NCI-H82 treated with DMSO at 0.1 percent for 48 hours (cell line): Measurements from ENCODE around the gene JPH2.

Source experiments
- DNase-seq: peaks from one replicate; lab custom pipeline; 2025; ENCODE audit not compliant: unreplicated experiment; lab: John Stamatoyannopoulos, UW

JPH2 gene

DNA sequence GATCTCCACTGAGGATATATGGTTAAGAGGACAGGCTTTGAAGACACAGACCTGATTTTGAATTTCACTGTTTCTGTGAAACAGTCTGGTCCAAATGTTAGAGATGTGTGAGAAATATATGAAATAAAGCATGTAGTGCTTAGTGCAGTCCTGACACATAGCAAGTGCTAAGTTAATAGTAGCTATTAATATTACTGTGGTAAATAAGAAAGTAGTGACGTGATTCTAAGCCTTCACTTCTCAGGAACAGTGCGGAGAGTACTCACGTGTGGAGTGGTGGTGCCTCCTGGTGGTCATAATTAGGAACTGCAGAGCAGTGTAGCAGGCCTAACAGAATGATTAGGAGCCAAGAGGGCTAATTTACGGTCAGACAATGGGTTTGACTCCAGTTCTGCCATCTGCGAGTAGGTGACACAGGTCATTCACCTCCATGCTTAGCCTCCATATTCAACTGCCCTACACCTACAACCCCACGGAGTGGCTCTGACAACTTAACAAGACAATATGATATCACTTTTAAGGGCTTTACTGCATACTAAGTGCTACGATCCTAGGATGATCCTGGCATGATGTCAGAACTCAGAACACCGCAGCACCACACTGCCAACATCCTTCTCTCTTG is 106.2 kb downstream of the JPH2 start:
- DNase-seq = peak; percentile 22

DNA sequence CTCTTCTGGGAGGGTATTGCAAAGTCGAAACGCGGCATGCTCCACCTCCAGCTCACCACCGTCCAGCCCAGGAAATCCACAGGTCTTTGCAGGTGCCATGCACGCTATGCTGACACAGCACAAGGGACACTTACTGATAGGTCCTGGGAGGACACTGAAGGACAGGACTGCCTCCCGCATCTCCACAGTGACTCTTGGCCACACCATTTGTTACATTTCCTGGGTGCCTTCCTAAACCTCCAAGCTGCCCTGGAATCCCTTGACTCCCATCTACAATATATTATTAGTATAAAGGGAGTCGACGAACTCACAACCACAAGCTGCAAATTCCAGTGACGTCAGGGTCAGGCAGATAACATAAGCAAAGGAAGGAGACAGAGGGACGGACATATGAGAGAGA is 106.9 kb downstream of the JPH2 start:
- no peak for DNase-seq

DNA sequence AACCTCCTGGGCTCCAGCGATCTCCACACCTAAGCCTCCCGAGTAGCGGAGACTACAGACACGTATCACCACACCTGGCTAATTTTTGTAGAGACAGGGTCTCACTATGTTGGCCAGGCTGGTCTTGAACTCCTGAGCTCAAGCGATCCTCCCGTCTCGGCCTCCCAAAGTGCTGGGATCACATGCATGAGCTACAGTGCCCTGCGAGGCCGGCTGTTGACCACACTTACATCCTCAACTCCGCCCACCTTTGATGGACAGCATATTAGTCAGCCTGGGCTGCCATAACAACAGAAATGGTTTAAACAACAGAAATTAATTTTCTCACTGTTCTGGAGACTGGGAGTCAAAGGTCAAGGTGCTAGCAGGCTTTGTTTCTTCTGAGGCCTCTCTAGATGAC is 107.7 kb downstream of the JPH2 start:
- DNase-seq = no peak

DNA sequence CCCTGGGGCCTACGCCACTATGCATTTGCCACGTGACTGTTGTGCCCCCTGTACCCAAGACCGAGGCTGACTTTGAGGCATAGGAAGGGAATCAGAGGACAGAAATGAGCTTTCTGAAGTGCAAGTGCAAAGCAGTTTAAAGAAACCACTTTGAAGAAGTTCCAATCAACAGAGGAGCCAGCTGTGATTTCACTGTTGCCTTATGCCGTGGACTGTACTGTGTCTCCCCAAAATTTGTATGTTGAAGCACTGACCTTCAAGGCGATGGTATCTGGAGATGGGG is 111.1 kb downstream of the JPH2 start:
- DNase-seq = no peak

DNA sequence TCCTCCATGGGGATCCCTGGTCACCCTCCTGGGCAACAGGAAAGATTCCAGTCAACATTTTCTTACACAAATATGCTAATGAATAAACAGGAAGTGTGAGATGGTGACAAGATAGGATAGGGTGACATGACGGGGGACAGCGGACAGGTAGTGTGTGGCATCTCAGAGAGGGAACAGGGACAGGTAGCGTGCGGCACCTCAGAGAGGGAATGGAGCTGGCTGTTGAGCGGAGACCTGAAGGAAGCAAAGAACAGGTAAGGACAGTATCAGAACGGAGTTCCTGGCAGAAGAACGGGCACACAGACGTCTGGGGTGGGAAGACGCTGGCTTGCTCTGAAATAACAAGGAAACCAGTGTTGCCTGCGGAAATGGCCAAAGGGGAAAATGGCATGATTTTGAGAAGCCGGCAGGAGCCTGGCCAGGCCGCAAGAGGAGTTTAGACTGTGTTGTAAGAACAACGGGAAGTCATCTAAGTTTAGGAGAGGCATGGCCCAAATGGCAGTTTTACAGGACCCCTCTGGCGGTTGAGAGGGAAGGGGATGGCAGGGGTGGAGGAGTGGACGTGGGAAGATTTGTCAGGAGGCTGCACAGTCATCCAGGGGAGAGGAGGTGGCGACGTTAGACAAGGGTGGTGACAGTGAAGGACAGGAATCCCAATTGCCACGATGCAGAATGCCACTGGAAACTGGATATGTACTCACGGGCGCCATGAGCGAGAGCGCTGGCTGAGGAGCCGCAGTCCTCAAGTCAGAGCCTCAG is 111.6 kb downstream of the JPH2 start:
- no peak for DNase-seq

DNA sequence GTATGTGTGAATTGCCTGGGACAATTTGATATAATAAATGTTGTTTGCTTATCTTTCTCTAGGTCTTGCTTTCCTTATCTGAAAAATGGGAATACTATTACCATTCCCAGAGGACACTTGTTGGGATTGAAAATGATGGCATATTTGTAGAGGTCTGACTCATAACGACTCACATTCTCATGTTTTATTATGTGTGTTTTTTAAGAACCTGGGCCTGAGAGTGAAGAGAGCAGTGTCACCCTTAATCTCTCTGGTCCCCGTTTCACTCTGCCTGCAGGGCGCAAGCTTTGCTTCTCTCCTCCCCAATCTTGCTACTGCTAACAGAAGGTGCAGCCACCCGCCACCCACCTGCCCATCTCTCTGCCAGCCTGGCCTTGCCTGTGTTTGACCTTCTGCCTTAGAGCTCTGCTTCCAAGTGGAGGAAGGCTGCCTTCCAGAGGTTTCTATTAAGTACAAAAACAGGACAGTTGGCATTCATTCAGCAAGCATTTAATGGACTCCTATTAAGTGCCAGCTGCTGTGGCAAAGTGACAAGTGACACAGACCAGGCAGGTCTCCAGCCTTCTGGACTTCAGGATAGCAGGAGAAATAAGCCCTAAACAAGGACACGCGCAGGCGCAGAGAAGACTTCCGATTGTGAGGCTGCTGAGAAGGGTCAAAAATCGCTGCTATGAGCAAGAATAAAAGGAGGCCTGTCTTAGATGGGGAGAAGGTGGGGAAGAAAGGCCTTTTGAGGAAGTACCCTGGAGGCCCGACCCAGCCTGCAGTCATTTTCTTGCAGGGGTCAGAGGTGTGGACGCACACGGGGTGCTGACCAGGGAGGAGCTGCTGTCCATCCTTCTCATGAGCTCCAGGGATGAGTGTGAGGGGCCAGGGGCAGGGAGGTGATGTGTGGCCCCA is 112.5 kb downstream of the JPH2 start:
- no peak for DNase-seq

DNA sequence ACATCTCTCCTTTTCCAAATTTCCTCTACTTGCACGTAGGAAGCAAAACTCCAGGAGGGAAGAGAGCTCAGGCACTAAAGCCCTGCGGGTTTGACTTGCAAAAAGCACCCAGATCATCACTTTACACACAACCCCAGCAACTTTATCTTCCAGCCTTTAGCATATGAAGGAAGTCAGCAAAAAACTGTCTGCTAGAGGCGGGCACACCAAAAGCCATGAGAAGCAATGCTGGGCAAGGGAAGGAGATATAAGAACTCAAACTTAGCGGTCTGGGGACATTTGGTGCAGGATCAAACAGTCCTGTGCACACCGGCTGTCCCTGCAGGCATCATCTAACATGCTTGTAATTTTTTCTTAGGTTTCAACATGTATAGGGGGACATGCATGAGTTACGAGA is 113.3 kb downstream of the JPH2 start:
- DNase-seq = no peak

DNA sequence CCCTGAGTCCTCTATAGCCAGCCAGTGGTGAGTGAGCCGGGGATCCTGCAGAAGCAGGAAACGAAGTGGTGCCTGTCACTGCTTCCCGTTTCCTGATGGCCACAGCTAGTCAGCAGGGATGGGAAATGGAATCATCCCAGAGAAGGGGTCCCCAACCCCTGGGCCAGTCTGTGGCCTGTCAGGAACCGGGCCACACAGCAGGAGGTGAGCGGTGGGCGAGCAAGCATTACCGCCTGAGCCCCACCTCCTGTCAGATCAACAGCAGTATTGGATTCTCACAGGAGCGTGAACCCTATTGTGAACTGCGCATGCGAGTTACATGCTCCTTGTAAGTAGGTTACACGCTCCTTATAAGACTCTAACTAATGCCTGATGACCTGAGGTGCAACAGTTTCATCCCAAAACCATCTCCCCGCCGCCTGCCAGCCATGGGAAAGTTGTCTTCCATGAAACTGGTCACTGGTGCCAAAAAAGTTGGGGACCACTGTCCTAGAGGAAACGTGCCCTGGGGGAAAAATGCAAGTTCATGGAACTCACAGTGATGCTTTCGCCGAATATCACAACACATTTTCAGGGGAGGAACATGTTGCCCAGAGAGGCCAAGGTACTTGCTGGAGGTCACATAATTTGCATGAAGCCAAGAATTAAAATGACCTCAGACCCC is 113.8 kb downstream of the JPH2 start:
- no peak for DNase-seq

DNA sequence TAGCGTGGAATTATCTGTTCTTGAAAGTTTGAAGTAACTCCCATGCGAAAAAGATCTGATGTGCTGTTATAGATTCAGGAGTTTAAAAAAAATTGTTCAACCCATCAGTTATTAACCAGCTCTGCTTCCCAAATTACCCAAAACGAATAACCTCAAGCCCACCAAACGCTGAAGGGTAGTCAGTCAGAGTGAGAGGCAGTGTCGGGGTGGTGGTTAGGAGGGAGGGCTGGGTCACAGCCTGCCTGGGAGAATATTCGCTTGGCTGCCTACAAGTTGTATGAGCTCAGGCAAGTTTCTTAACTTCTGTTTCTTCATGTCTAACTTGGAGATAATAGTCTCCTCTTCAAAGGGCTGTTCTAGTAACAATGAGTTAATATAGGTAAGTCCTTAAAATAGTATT is 114.6 kb downstream of the JPH2 start:
- no peak for DNase-seq

DNA sequence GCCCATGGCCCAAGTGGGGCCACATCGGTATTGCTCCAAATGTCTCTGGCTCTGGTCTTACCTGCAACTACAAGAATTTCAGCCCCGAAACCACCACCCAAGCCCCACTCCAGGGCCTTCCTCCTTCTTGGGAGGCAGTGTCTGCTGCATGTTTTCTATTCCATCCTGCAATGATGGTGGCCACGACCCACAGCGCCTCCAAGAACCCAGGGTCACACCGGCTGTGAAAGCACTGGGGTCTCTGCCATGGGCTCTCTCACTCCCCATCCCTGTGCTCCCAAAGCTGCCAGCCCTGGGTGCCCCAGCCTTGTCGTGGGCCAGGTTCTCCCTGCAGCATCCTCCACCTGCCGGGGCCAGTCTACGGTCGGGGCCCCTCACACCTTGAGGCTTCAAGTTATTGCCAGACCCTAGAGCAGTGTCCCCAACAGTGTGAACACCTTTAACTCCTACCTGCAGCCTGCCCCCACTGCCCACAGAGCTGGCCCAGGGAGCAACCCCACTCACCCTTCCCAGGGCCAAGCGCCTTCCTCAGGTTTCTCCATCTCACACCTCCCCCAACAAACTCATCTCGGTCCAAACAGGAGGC is 115.4 kb downstream of the JPH2 start:
- no peak for DNase-seq

DNA sequence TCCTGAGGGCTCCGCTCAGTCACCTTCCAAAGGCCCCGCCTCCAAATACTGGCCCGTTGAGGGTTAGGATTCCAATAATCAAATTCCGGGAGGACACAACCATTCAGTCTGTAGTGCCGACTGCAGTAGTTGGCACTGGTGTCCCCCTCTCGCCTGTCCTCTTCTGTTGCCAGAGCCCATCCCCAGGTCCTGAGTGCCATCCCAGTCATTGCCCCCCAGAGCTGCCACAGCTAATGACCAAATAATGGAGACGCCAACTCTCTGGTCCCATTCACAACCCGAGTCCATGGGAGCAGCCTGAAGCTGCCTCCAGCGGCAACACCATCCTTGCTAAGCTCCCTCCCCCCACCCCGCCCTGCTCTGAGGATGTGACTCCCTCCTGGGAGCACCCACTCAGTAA is 115.9 kb downstream of the JPH2 start:
- no peak for DNase-seq

DNA sequence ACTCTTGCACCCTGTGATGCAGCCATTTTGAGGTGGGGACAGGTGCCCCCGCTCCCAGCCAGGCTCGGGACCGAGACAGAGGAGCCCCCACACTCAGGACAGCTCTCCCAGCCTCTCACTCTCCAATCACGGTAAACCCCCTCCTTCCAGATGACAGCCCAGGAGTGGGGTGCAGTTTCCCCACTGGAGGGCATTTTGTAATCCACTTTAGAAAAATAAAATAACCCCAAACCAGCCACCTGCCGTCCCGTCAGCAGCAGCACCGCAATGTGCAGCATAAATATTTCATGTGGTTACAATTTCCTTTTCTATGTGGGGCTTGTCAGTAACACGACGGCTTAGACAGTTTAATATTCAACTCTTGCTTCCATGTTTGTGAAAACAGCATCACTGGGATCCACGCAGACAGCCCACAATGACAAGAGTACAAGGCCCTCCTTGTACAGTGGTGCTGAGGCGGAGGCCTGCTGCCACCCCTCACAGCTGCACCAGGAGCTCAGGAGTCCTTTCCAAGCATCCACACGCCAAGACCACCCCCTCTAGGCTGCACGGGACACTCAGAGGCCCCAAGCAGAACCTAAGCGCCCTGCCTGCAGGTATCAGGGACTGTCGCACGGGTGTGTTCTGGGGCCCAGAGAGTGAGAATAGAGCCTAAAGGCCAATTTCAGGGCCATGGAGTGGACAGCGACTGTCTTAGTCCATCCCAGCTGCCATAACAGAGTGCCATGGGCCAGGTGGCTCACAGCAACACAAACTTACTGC is 116.7 kb downstream of the JPH2 start:
- DNase-seq = no peak

DNA sequence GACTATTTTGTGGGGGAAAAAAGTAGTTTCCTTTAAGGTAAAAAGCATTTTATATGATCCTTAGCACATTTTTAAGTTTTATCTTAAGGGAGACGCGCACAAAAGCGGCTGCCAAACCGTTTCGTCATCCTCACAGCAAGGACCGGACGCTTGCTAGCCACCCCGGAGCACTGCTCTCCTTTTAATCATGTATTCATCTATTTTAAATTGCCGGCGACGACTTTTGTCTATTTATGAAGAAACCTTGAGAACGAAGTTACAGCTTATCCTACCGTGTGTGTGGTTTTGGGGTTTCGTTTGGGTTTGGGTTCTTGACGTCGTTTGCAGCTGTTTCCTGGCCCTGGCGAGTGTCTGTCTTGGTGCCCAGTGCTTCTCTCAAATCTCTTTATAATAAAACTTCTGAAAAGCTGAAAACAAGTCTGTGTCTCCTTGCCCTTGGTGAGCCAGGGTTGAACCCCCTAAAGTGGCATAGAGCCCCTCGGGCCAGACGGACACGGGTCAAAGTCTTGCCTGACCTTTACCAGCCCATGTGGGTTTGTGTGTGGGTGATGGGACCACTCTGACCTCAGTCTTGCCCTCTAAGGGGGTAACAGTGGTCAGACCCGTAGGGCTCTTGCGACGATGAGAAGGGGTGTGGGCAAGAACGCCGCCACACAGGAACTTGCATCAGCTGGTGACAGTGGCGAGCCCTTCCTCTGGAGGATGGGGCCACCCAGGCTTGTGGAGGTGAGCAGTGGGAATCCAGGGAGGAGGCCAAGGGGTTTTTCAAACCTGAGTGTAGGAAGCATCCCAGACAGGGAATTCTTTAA is 117.6 kb downstream of the JPH2 start:
- no peak for DNase-seq

DNA sequence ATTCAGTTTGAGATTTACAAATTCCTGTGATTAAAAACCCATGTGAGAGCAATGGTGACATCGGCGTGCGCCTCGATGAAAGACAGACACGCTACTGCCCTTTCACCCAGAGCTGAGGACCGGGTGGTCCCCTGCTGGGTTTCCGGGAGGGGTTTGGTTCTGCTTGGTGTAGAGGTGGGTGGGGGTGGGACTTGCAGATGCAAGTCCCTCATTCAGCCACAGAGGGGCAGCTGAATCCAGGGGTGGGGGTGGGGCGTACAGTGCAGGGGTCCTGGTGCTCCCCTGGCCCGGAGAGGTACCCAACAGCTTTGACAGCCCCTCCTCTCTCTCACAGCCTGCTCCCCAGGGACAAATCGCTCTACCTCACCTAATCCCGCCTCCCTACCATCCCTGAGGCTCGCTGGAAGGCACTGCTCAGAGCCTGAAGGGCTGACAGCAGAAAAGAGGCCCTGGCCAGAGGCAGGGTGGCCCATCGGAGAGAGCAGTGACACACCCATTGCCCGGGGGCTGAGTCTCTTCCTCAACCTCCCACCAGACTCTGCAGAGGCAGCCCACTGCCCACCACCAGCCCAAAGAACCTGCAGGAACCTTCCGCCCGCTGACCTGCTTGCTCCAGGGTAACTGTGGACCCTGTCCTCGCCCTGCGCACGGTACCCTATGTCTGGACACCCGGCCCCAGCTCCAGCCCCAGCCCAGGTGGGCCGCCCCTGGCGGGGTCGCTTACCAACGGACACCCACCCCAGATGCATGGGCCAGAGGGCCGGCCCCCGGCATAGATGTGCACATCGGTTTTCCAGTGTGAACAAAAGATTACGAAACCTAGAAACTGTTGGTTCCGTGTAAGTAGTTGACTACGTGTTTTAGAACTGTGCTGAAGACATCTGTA is 118.4 kb downstream of the JPH2 start:
- no peak for DNase-seq

DNA sequence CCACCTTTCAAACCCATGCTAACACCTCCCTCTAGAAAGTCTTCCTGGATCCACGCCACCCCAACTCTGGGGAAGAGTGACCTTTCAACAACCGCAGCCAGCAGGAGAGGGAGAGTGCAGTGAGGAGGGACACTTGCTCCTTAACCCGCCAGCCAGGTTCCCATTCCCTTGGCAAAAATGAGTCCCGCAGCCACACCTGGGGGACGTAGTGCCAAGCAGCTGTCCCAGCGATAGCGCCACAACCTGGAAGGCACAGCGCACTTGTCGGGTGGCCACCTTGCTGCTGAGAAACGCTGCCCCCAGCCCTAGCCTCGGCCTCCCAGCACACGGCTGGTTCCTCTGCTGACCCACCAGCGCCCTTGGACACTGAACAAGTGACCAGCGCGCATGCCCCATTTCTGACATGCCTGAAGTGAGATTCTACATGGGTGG is 119.3 kb downstream of the JPH2 start:
- DNase-seq = no peak

DNA sequence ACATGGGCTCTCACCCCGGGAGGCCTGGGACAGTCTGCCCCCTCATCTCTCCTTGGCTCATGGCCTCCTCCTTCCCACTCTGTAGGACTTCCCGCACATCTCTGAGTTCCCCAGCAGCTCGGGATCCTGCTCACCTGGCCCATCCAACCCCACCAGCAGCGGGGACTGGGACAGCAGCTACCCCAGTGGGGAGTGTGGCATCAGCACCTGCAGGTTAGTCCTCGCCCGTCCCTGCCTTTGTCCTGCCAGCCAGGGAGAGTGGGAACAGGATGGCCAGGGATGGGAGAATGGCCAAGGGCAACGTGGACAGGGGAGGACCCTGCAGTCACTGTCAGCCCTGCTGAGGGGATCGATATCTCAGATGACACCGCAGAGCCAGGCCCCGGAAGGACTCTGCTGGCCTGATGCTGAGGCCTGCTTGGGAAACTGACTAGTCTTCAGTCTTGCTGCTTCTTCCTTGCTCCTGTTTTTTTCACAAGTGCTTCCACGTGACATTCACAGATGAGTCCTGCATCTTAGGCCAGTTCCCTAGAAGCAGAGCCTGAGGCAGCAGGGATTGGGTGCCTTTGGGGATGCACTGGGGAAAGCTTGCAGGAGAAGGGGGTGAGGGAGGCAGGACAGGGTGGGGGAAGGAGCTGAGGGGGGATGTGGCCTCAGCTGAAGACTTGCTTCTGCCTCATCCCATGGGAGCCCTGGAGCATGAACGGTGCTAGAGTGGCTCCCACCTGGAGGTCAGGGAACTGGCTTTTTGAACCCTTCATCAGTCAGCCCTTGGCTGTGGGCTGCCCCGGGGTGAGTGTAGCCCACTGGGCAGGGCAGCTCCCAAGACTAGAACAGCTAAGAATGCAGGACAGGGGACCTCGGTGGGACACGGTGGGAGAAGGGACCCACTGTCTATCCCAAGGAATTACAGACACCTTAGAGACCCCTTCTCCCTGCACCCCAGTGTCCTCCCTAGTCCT is 120.1 kb downstream of the JPH2 start:
- no peak for DNase-seq
